Measurements from ENCODE around the gene GGNBP2. TPM values are rescaled to one million over a fixed set of nuclear protein-coding genes. Genes with fewer than 3 reads are reported as not detected.

Gene GGNBP2
- total and polyA plus RNA-seq, 7 donors = 29.2 to 54.4 (median 40.0) TPM

DNA sequence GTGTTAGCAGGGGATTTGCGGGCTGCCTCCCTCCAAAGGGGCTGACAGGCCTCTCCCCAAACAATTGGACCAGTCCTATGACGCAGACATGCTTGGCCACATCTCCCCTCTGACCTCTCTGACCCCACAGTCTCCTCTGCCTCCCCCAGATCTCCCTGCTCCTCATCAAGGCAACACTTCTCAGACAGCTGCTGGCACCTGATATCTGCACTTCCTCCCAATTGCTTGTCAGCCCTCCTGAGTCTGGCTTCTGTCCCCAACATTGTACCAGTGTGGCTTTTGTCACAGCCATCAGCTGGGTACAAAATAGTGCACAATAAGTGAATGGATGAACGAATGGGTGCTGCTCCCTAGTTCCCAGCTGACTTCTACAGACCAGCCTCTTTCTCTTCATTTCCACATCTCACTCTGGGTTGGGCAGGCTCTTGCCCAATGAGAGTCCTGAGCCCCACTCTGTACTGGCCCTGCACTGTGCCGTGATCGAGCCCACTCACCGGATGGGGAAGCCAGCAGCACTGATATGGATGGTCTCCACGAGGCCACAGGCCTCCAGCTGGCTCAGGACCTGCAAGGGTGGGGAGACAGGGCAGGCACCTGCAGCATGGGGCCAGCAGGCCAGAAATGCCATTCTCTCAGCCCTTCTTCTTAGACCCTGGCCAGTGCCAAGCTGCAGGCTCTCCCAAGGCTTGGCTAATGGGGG lies 41.1 kb upstream of the GGNBP2 start:
- no peak for DNase-seq
- TF ChIP-seq, protein P1, sequence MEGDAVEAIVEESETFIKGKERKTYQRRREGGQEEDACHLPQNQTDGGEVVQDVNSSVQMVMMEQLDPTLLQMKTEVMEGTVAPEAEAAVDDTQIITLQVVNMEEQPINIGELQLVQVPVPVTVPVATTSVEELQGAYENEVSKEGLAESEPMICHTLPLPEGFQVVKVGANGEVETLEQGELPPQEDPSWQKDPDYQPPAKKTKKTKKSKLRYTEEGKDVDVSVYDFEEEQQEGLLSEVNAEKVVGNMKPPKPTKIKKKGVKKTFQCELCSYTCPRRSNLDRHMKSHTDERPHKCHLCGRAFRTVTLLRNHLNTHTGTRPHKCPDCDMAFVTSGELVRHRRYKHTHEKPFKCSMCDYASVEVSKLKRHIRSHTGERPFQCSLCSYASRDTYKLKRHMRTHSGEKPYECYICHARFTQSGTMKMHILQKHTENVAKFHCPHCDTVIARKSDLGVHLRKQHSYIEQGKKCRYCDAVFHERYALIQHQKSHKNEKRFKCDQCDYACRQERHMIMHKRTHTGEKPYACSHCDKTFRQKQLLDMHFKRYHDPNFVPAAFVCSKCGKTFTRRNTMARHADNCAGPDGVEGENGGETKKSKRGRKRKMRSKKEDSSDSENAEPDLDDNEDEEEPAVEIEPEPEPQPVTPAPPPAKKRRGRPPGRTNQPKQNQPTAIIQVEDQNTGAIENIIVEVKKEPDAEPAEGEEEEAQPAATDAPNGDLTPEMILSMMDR (IDR thresholded peaks at IDR 0.05) = no peak
- H3K36me3 ChIP-seq (ENCODE audit: insufficient read depth in 1 of 2, low read depth in 1 of 2) = peaks cover 7 to 92% of the 10 kb centered on the region in 2 donors
- H3K9me3 ChIP-seq = no peaks in the 10 kb centered on the region
- H3K27me3 ChIP-seq (ENCODE audit: insufficient read depth in 3 of 3, low read length in 2 of 3) = no peaks in the 10 kb centered on the region
- no peak overlapping the region for H3K27ac ChIP-seq
- no peak overlapping the region for H3K4me3 ChIP-seq
- intact Hi-C loops (cut with DNase I) = no loop called here
- no peak for ATAC-seq
- 89 to 92% (median 90%) methylated on average over 7 of the region's 7 CpGs for WGBS, 3 donors
- H3K4me1 ChIP-seq = no peaks in the 10 kb centered on the region

DNA sequence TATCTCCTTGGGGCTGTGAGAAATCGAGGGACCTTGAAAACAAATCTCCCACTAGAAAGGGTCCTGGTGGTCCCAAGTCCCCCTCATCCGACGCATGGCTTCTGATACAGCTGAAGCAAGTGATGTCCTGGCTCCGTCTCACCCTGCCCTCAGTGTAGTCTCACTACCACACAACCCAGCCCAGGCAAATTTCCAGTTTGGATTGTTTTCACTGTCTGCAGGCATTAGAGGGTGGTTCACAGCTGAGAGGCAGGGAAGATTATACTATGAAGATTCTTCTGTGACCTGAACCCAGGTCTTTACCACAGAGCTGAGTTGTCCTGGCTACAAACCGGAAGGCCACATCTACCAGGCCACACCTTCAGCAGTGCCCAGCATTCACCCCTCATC lies 40.6 kb upstream of the GGNBP2 start:
- ATAC-seq = no peak
- intact Hi-C loops (cut with DNase I) = no loop called here
- Histone ChIP-seq H3K9me3 (no peaks in the 10 kb centered on the region), H3K27ac (no peak overlapping the region), H3K27me3 (ENCODE audit: insufficient read depth in 3 of 3, low read length in 2 of 3) (no peaks in the 10 kb centered on the region), H3K4me3 (no peak overlapping the region), H3K4me1 (no peaks in the 10 kb centered on the region), H3K36me3 (ENCODE audit: insufficient read depth in 1 of 2, low read depth in 1 of 2) (peaks cover 7 to 93% of the 10 kb centered on the region in 2 donors)
- TF ChIP-seq, protein P1 (IDR thresholded peaks at IDR 0.05) = no peak
- DNase-seq = no peak
- WGBS, 3 donors = 91 to 95% (median 93%) methylated on average over 5 of the region's 5 CpGs

DNA sequence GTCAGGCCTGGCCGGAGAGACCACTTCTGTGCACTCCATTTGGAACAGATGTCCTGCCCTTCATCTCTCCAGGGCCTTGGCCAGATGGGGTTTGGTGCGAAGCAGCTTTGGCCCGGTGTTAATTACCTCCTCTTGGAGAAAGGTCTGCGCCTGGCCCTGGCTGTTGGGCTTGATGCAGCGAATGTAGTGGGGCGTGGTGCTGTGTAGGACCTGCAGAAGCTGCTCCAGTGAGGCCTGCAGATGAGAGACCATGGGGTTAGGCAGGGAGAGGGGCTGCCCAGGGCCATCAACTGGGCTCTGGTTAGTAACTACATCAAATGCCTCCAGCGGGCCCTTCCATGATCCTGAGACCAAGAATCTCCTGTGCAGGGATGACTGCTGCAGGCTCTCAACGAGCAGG lies 39.5 kb upstream of the GGNBP2 start:
- H3K27me3 ChIP-seq (ENCODE audit: insufficient read depth in 3 of 3, low read length in 2 of 3) = no peaks in the 10 kb centered on the region
- no peaks in the 10 kb centered on the region for H3K9me3 ChIP-seq
- ATAC-seq = no peak
- no peak overlapping the region for H3K27ac ChIP-seq
- 86 to 93% (median 90%) methylated on average over 7 to 8 of the region's 8 CpGs for WGBS, 3 donors
- no peak overlapping the region for H3K4me3 ChIP-seq
- no peaks in the 10 kb centered on the region for H3K4me1 ChIP-seq
- peaks cover 7 to 98% of the 10 kb centered on the region in 2 donors for H3K36me3 ChIP-seq (ENCODE audit: insufficient read depth in 1 of 2, low read depth in 1 of 2)
- TF ChIP-seq, protein P1 (IDR thresholded peaks at IDR 0.05) = no peak
- intact Hi-C loops (cut with DNase I) = no loop called here
- no peak for DNase-seq

DNA sequence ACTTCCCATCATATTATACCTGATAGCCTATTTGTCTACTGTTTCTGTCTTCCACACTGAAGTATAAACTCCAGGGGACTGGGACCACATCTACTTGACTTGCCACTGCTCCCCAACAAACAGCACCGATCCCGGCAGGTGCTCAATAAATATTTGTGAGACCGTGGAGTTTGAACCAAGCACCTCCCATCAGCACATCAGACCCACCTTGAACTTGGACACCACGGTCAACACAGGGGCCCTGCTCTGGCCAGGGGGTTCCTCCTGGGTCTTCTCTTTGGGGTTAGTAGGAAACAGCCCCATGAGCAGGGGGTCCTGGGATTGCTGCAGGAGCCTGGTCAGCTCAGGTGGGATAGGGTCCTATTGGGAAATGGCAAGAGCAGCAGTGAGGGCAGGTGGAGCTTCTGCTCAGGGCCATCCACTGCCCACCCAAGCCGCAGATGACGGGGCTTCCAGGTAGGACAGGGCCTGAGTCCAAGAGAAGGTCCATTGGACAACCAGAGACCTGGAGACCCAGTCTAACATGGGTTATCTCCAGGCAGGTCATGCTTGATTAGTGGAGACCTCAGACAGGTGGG lies 38.4 kb upstream of the GGNBP2 start:
- DNase-seq = no peak
- TF ChIP-seq, protein P1 (IDR thresholded peaks at IDR 0.05) = no peak
- Histone ChIP-seq H3K27me3 (ENCODE audit: insufficient read depth in 3 of 3, low read length in 2 of 3) (no peaks in the 10 kb centered on the region), H3K36me3 (ENCODE audit: insufficient read depth in 1 of 2, low read depth in 1 of 2) (peaks cover 7 to 96% of the 10 kb centered on the region in 2 donors), H3K4me1 (no peaks in the 10 kb centered on the region), H3K4me3 (no peak overlapping the region), H3K9me3 (no peaks in the 10 kb centered on the region), H3K27ac (no peak overlapping the region)
- 79 to 91% (median 83%) methylated on average over 6 of the region's 6 CpGs for WGBS, 3 donors
- no peak for ATAC-seq
- intact Hi-C loops (cut with DNase I) = no loop called here
